Effector memory CD8-positive, alpha-beta T cell (primary cell): ENCODE results near the gene FAM184B.
"Not testable (repeated sequence)": the region's sequence is repeated elsewhere in the genome, so short reads cannot be mapped to it uniquely, and the experiment has no call there.

Experiments
- ATAC-seq: fragments of 150-1000 bp; cut with Tn5 transposase; replicated peaks from 2 replicates; pipeline ENCODE4 v1.10.0; 2021; ENCODE audit warnings: mild to moderate bottlenecking, moderate library complexity
- DNase-seq, 3 experiments: peaks; one replicate each; pipeline ENCODE4 v3.0.0; 2021
- H3K27ac Mint-ChIP-seq, 2 donors: one replicate each; pipeline ENCODE4 v1.8.0; 2022; ENCODE audit warnings: mild to moderate bottlenecking in 2 of 2, mixed read lengths in 2 of 2, moderate library complexity in 2 of 2
- H3K27me3 Mint-ChIP-seq, 2 donors: one replicate each; pipeline ENCODE4 v1.8.0; 2022; ENCODE audit warnings: mixed read lengths in 2 of 2
- H3K36me3 Mint-ChIP-seq: one replicate; pipeline ENCODE4 v1.8.0; 2022; ENCODE audit warnings: mild to moderate bottlenecking, moderate library complexity, mixed read lengths; ENCODE audit not compliant: insufficient read depth
- H3K4me1 Mint-ChIP-seq, 2 donors: one replicate each; pipeline ENCODE4 v1.8.0; 2022; ENCODE audit warnings: low read depth in 2 of 2, mixed read lengths in 2 of 2
- H3K4me3 Mint-ChIP-seq, 2 donors: one replicate each; pipeline ENCODE4 v1.8.0; 2022; ENCODE audit warnings: mild to moderate bottlenecking in 2 of 2, mixed read lengths in 2 of 2, moderate library complexity in 2 of 2
- H3K9me3 Mint-ChIP-seq, 2 donors: one replicate each; pipeline ENCODE4 v1.8.0; 2022; ENCODE audit warnings: mixed read lengths in 2 of 2

FAM184B gene

GRCh38 chr4:17681281-17682221 lies 99.9 kb downstream of the FAM184B start:
- Mint-ChIP-seq H3K4me3 (no peak overlapping the region), H3K36me3 (no peaks in the 10 kb centered on the region), H3K9me3 (no peaks in the 10 kb centered on the region), H3K4me1 (no peaks in the 10 kb centered on the region), H3K27ac (no peak overlapping the region), H3K27me3 (peaks cover 24 to 32% of the 10 kb centered on the region in 2 donors)
- ATAC-seq (no peak), DNase-seq (no peak)

- no peak overlapping the region for H3K4me3 Mint-ChIP-seq
- ATAC-seq, result no peak
- H3K4me1 Mint-ChIP-seq, result no peaks in the 10 kb centered on the region
Measured at GRCh38 chr4:17680559-17681280, 100.7 kb downstream of the FAM184B start.

GRCh38 chr4:17670423-17670822 lies 111.0 kb downstream of the FAM184B start:
- peaks cover 53 to 83% of the 10 kb centered on the region in 2 donors for H3K27me3 Mint-ChIP-seq
- H3K27ac Mint-ChIP-seq, result no peak overlapping the region
- ATAC-seq (no peak), DNase-seq (no peak)
- H3K4me3 Mint-ChIP-seq, result no peak overlapping the region
- no peaks in the 10 kb centered on the region for H3K4me1 Mint-ChIP-seq
- peaks cover 0 to 8% of the 10 kb centered on the region in 2 donors for H3K9me3 Mint-ChIP-seq
- no peaks in the 10 kb centered on the region for H3K36me3 Mint-ChIP-seq

More at GRCh38 chr4:17680559-17681280, 100.7 kb downstream of the FAM184B start:
- H3K27me3 Mint-ChIP-seq, result peaks cover 24 to 40% of the 10 kb centered on the region in 2 donors
- H3K27ac Mint-ChIP-seq, result no peak overlapping the region
- no peaks in the 10 kb centered on the region for H3K36me3 Mint-ChIP-seq
- no peaks in the 10 kb centered on the region for H3K9me3 Mint-ChIP-seq
- DNase-seq, result no peak

DNA sequence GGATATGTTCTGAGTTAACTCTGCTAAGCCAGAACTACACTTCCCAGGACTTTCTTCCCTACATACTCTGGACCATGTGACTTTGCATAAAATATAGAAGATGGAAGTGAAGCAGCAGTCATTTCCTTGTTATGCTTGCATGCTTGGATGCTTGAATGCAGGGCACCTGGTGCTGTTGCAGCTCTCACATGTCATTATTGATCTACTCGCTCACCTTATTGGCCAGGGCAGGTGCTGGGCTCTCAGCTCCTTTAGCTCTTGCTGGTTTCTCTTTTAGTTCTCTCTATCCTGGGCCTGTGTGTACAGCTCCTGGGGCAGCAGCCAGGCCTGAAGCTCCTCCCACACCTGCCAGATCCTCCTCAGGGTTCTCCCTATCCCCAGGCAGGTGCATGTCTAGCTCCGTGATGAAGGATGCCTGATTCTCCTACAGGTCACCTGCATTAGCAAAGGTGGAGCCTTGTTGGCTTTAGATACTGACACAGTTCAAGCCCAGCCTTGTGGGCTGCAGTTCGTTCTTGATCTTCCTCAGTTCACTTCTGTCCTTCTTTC lies 113.7 kb downstream of the FAM184B start:
- H3K4me3 Mint-ChIP-seq, result no peak overlapping the region

DNA sequence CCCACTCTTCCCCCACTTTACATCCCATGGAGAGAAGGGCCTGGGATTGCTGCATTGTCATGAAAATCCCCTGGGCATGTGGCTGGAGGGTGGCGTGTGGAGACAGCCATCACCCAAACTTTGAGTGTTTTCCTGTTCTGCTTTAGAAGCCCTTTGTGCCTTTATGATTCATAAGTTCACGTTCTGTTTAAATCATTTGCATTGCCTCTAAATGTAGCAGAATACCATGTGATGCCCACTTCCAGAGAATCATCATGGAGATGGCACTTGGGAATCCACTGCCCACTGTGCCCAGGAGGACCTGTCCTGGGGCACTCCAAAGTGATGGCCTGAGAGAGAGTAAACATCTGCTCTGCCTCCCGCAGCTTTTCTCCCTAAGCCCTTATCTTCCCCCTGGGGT lies 114.2 kb downstream of the FAM184B start:
- peaks cover 0 to 8% of the 10 kb centered on the region in 2 donors for H3K9me3 Mint-ChIP-seq
- no peaks in the 10 kb centered on the region for H3K36me3 Mint-ChIP-seq
- H3K4me1 Mint-ChIP-seq, result no peaks in the 10 kb centered on the region
- ATAC-seq (no peak), DNase-seq (no peak)
- no peak overlapping the region for H3K27ac Mint-ChIP-seq
- H3K4me3 Mint-ChIP-seq, result no peak overlapping the region
- H3K27me3 Mint-ChIP-seq, result peaks cover 32 to 63% of the 10 kb centered on the region in 2 donors

More for the DNA sequence above, 113.7 kb downstream of the FAM184B start:
- H3K27me3 Mint-ChIP-seq, result peaks cover 34 to 68% of the 10 kb centered on the region in 2 donors
- no peaks in the 10 kb centered on the region for H3K4me1 Mint-ChIP-seq
- DNase-seq (no peak), ATAC-seq (no peak)
- H3K9me3 Mint-ChIP-seq, result peaks cover 0 to 8% of the 10 kb centered on the region in 2 donors
- no peaks in the 10 kb centered on the region for H3K36me3 Mint-ChIP-seq
- no peak overlapping the region for H3K27ac Mint-ChIP-seq

GRCh38 chr4:17665852-17666251 lies 115.6 kb downstream of the FAM184B start:
- Mint-ChIP-seq H3K27me3 (peaks cover 20 to 61% of the 10 kb centered on the region in 2 donors), H3K4me3 (no peak overlapping the region), H3K36me3 (no peaks in the 10 kb centered on the region), H3K9me3 (no peaks in the 10 kb centered on the region), H3K27ac (no peak overlapping the region), H3K4me1 (no peaks in the 10 kb centered on the region)
- DNase-seq (no peak), ATAC-seq (no peak)

GRCh38 chr4:17665346-17665745 lies 116.1 kb downstream of the FAM184B start:
- ATAC-seq, result no peak
- Mint-ChIP-seq H3K9me3 (no peaks in the 10 kb centered on the region), H3K36me3 (no peaks in the 10 kb centered on the region)

DNA sequence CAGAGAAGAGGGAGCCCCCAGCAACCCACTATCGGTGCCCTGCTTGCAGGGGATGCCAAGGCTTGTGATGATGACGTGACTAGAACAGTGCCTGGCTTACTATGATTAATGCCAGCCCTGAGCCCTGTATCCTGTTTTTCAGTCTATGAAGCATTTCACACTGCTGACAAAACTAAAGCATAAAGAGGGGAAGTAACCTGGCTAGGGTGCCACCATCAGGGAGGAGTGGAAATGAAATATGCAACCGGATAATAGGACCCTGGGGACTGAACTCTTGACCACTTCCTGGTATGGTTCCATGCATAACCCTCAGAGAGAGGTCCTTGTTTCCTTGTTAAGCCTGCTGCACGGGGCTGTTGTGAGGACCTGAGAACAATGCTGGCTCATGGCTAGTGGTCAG lies 116.7 kb downstream of the FAM184B start:
- ATAC-seq, result no peak
- H3K27me3 Mint-ChIP-seq, result peaks cover 25 to 56% of the 10 kb centered on the region in 2 donors
- no peaks in the 10 kb centered on the region for H3K36me3 Mint-ChIP-seq
- H3K4me1 Mint-ChIP-seq, result no peaks in the 10 kb centered on the region
- H3K4me3 Mint-ChIP-seq, result no peak overlapping the region
- H3K9me3 Mint-ChIP-seq, result no peaks in the 10 kb centered on the region
- H3K27ac Mint-ChIP-seq, result no peak overlapping the region
- no peak for DNase-seq

More at GRCh38 chr4:17665346-17665745, 116.1 kb downstream of the FAM184B start:
- Mint-ChIP-seq H3K27me3 (peaks cover 23 to 61% of the 10 kb centered on the region in 2 donors), H3K4me3 (no peak overlapping the region), H3K4me1 (no peaks in the 10 kb centered on the region), H3K27ac (no peak overlapping the region)
- no peak for DNase-seq

GRCh38 chr4:17662694-17663093 lies 118.7 kb downstream of the FAM184B start:
- H3K36me3 Mint-ChIP-seq, result no peaks in the 10 kb centered on the region
- no peaks in the 10 kb centered on the region for H3K9me3 Mint-ChIP-seq
- ATAC-seq, result no peak
- H3K27me3 Mint-ChIP-seq, result peaks cover 29 to 59% of the 10 kb centered on the region in 2 donors
- no peak for DNase-seq
- H3K27ac Mint-ChIP-seq, result no peak overlapping the region
- no peaks in the 10 kb centered on the region for H3K4me1 Mint-ChIP-seq
- no peak overlapping the region for H3K4me3 Mint-ChIP-seq

GRCh38 chr4:17659196-17659595 lies 122.2 kb downstream of the FAM184B start:
- not testable (repeated sequence) for H3K9me3 Mint-ChIP-seq, H3K4me3 Mint-ChIP-seq, ATAC-seq, H3K36me3 Mint-ChIP-seq, DNase-seq, H3K4me1 Mint-ChIP-seq, H3K27ac Mint-ChIP-seq
- peaks cover 36 to 62% of the 10 kb centered on the region in 2 donors for H3K27me3 Mint-ChIP-seq

DNA sequence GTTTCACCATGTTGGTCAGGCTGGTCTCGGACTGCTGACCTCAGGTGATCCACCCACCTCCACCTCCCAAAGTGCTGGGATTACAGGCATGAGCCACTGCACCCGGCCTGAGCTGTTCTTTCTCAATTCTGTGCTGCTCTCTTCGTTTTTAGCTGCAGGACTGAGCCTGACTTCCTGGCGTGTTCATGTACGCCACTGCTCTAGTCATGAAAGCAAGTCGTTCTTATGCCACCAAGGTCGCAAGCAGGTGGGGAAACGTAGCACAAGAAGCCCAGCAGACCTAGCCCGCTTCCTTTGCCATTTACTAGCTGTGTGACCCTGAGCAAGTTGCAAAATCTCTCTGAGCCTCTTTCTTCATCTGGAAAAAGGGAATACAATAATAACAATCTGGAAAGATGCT lies 123.6 kb downstream of the FAM184B start:
- H3K4me1 Mint-ChIP-seq, result no peaks in the 10 kb centered on the region
- no peak overlapping the region for H3K27ac Mint-ChIP-seq
- peaks cover 36 to 62% of the 10 kb centered on the region in 2 donors for H3K27me3 Mint-ChIP-seq
- no peak overlapping the region for H3K4me3 Mint-ChIP-seq
- no peak for DNase-seq
- H3K36me3 Mint-ChIP-seq, result no peaks in the 10 kb centered on the region
- ATAC-seq, result no peak
- H3K9me3 Mint-ChIP-seq, result no peaks in the 10 kb centered on the region

- H3K27ac Mint-ChIP-seq, result no peak overlapping the region
- ATAC-seq, result no peak
Measured at GRCh38 chr4:17657090-17657489, 124.3 kb downstream of the FAM184B start.

DNA sequence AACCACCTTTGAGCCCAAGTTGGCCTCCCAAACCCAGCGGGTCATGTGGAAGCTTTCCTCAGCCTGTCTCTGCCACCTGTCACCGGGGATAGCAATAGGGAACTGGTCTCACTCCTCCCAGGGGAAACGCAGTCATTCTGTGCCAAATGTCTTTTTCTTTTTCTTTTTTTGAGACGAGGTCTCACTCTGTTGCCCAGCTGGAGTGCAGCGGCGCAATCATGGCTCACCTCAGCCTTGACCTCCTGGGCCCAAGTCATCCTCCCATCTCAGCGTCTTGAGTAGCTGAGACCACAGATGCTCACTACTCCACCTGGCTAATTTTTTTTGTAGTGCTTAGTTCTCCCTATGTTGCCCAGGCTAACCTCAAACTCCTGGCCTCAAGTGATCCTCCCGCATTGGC lies 126.7 kb downstream of the FAM184B start:
- peaks cover 32 to 65% of the 10 kb centered on the region in 2 donors for H3K27me3 Mint-ChIP-seq
- H3K36me3 Mint-ChIP-seq, result no peaks in the 10 kb centered on the region
- ATAC-seq (no peak), DNase-seq (no peak)
- H3K27ac Mint-ChIP-seq, result no peak overlapping the region
- no peak overlapping the region for H3K4me3 Mint-ChIP-seq
- peaks cover 4 to 5% of the 10 kb centered on the region in 2 donors for H3K4me1 Mint-ChIP-seq
- no peaks in the 10 kb centered on the region for H3K9me3 Mint-ChIP-seq

More at GRCh38 chr4:17657090-17657489, 124.3 kb downstream of the FAM184B start:
- Mint-ChIP-seq H3K9me3 (no peaks in the 10 kb centered on the region), H3K4me1 (no peaks in the 10 kb centered on the region), H3K36me3 (no peaks in the 10 kb centered on the region), H3K4me3 (no peak overlapping the region), H3K27me3 (peaks cover 36 to 62% of the 10 kb centered on the region in 2 donors)
- DNase-seq, result no peak
